Fibroblast of mammary gland (primary cell): ENCODE data around the gene REXO1.
A peak's percentile ranks its signal among the peaks of the same experiment; 100 is the strongest.

Experiments
- DNase-seq: peaks from one replicate; pipeline ENCODE4 v3.0.0-alpha.2; 2010; ENCODE audit warnings: low read depth
- H3K4me3 ChIP-seq: 2 replicates; pipeline ENCODE4 v1.5.1; 2011; ENCODE audit warnings: low read depth, mild to moderate bottlenecking, low read length, moderate library complexity; ENCODE audit not compliant: control insufficient read depth
- TF ChIP-seq, protein P1 (sequence below): conservative IDR thresholded peaks from 2 replicates; pipeline ENCODE4 v1.5.1; 2011; ENCODE audit warnings: low read depth, low read length, inconsistent platforms; ENCODE audit not compliant: control insufficient read depth, insufficient read depth

Gene REXO1

DNA sequence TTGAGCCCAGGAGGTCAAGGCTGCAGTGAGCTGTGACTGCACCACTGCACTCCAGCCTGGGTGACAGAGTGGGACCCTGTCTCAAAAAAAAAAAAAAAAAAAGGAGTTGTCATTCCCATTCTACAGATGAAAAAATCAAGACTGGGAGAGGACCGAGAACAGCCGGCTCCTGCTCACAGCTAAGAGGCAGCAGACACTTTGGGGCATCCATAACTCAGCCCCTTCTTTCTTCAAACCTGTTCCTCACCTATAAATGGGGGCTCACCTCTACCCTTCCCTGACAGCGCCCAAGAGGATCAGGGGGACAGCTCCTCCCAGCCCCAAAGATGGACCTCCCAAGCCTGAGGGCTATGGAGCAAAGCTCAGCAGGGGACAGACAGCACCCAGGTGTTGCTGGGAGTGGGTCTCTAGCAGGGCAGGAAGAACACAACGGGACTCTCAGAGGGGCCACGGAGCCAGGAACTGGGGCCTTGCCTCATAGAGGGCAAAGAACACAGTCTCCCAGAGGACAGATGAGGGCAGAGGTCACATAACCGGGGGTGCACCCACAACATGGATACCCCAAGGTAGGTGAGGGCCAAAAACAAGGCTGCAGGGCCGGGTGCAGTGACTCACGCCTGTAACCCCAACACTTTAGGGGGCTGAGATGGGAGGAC is 18.5 kb upstream of the REXO1 start:
- no peak overlapping the region for H3K4me3 ChIP-seq
- DNase-seq: no peak
- TF ChIP-seq, protein P1, sequence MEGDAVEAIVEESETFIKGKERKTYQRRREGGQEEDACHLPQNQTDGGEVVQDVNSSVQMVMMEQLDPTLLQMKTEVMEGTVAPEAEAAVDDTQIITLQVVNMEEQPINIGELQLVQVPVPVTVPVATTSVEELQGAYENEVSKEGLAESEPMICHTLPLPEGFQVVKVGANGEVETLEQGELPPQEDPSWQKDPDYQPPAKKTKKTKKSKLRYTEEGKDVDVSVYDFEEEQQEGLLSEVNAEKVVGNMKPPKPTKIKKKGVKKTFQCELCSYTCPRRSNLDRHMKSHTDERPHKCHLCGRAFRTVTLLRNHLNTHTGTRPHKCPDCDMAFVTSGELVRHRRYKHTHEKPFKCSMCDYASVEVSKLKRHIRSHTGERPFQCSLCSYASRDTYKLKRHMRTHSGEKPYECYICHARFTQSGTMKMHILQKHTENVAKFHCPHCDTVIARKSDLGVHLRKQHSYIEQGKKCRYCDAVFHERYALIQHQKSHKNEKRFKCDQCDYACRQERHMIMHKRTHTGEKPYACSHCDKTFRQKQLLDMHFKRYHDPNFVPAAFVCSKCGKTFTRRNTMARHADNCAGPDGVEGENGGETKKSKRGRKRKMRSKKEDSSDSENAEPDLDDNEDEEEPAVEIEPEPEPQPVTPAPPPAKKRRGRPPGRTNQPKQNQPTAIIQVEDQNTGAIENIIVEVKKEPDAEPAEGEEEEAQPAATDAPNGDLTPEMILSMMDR: no peak

DNA sequence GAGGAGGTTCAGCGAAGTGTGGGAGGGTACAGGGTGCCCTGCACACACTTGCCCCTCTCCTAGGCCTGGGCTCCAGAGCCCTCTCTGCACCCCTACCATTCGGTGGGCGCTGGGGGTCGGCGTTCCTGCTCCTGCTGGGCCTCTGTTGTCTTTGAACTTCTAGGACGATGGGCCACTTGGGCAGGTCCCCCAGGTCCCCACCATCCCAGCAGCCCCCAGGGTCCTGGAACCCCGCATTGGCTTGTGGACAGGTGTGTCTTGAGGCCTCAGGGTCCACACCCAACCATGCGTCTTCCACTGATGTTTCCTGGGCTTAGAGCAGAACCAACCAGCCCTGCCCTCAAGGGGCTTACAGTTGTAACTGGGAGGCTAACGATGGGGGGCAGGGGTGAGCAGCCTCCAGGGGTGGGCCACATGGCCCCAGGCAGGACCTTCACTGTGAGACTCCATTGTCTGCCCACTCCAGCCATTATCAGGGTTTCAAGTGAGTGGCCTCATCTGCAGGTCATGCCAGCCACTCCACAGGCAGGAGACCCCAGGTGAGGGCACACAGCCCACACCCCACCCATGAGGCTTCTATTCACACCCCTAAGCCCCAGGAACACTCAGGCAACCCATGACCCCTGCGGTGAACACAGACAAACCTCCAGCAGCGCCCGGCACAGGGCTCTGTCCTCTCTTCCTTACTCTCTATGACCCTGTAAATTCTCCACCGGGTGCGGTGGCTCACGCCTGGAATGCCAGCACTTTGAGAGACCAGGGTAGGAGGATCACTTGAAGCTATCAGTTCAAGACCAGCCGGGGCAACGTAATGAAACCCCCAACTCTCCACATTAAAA is 17.1 kb upstream of the REXO1 start:
- H3K4me3 ChIP-seq: peak overlapping the region; percentile 4
- no peak for DNase-seq
- TF ChIP-seq, protein P1: no peak

DNA sequence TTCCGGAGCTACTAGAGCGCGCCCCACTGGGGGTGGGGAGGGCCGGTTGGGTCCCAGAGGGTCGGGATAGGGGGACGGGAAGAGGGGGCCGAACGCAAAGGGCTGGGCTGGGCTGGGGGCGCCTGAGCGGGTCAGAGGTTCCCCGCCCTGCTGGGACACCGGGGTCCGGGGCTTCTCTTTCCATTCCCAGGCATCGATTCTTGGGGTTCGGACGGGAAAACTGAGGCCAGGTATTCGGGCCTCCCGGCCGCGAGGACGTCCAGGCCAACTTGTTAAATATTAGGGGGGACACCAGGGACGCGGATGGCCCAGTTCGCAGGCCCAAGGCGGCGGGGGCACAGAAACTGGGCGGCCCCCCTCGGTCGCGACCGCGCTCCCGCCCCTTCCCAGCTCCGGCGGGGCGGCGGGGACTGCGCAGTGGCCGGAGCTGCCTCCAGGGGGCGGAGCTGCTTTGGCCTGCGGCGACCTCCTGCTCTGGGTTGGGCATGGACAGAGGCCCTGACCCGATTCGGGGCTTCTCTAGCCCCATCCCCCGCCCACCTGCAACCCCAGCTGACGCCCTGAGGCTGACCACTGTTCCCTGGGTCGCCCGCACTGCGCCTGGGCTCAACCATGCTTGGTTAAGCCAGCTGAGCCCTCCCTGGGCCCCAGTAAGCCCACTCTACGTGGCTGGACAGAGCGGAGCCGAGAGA is 16.3 kb upstream of the REXO1 start:
- TF ChIP-seq, protein P1: peak; percentile 44
- peak overlapping the region; percentile 68 for H3K4me3 ChIP-seq
- peak; percentile 57 for DNase-seq

DNA sequence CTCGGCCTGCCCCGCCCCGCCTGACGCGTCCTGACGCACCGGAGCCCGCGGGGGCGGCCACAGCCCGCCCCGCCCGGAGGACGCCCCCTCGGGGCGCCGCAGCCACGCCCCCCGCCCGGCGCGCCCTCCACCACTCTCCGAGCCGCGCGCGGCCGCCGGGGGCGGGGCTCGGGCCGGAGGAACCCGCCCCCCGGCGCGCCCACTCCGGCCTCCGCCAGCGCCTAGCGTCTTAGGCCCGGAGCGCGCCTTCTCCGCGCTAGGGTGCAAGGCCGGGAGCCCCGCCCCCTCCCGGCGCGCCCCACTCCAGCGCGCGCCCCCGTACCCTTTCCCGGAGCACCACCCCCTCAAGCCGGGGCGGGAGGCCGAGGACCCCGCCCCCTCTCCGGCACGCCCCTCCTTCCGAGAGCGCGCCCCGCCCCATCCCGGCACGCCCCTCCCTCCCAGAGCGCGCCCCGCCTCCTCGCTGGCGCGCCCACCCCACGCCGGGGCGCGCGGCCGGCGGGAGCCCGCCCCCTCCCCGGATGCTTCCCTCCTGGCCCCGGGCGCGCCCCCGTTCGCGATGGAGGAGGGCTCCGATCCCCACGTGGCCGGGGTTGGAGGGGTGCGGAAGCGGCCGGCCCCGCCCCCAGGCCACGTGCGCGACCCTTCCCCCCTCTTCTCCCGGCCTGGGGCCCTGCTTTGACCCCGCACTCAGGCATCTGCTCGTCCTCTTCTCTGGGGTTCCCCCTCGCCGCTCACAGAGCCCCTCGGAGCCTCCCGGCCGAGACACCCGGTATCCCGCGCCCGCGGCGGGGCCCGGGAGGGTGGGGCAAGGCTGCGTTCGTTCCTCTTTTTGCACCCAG is 15.6 kb upstream of the REXO1 start:
- peak overlapping the region; percentile 68 for H3K4me3 ChIP-seq
- TF ChIP-seq, protein P1: no peak
- peak; percentile 90 for DNase-seq

DNA sequence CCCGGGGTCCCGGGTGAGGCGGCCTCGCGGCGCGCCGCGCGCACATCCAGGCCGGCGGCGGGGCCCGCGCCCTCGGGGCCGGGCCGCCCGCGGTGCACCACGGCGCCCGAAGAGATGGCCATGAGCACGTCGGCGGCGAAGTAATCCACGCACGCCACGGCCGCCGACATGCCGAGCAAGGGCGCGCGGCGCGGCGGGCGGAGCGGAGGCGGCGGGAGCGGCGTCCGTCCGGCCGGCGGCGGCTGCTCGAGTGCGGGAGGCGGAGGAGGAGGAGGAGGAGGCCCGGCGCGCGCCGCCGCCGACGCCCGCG is 15.0 kb upstream of the REXO1 start, which contains the start of gene KLF16:
KLF16 (minus strand) TSS at position 252 of the 310 bp plus-strand sequence; CDS start at position 170, 82 bp downstream.
- DNase-seq: no peak
- H3K4me3 ChIP-seq: peak within 1 kb of the TSS; percentile 83
- TF ChIP-seq, protein P1: no peak
